DMS 273 (cell line): ENCODE data around the gene PLPP2.

Experiments used
- DNase-seq: peaks from one replicate; lab custom pipeline; 2025; ENCODE audit not compliant: unreplicated experiment; lab: John Stamatoyannopoulos, UW

The PLPP2 gene

DNA sequence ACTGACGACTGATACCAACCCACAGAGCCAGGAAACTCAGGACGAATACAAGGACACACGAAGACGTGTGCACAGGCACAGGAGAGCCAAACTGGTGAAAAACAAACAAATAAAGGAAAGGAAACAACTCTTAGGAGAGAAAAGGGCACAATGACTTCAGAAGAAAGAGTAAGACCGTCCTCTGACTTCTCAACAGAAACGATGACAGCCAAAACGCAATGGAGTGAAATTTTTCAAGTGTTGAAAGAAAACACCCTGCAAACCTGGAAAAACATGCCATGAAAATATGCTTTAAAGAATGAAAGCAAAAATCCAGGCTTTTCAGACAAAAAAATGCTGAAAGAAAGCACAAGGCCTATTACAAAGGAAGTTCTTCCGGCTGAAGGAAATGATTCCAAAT is 24.6 kb upstream of the PLPP2 start:
- DNase-seq = no peak

DNA sequence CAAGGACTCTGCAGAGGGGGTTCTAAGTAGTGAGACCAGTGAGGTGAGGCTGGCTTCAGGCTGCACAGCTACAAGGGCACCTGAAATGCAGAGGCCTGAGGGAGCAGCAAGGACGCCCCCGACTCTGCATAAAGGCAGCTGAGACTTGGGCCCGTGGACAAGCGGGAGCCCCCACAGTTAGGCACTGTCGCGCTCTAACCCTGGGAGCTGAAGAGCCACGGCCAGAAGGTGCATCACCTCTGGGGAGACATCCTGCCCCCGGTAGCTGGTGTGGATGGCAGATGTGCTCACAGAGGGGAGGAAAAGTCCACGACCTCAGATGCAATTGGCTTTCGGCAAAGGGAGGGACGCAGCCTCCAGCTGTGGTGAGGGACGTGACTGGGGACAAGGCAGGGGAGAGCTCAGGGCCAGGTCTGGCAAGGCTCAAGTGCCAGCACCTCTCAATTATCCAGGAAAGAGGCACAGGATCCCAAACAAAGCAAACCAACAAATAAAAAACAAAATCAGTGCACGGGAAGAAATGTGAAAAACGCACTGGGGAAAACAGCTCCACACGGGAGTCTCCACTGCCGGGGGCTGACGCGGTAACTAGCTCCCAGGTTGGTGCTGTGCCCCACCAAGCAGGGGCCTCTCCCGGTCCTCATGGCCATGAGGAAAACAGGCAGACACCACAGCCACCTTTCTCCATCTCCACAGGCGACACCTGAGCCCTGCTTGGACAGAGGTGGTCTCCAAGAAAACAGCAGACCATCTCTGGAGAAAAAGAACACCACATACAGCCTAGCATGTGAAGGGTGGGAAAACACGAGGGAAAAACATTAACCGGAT is 23.0 kb upstream of the PLPP2 start:
- no peak for DNase-seq

DNA sequence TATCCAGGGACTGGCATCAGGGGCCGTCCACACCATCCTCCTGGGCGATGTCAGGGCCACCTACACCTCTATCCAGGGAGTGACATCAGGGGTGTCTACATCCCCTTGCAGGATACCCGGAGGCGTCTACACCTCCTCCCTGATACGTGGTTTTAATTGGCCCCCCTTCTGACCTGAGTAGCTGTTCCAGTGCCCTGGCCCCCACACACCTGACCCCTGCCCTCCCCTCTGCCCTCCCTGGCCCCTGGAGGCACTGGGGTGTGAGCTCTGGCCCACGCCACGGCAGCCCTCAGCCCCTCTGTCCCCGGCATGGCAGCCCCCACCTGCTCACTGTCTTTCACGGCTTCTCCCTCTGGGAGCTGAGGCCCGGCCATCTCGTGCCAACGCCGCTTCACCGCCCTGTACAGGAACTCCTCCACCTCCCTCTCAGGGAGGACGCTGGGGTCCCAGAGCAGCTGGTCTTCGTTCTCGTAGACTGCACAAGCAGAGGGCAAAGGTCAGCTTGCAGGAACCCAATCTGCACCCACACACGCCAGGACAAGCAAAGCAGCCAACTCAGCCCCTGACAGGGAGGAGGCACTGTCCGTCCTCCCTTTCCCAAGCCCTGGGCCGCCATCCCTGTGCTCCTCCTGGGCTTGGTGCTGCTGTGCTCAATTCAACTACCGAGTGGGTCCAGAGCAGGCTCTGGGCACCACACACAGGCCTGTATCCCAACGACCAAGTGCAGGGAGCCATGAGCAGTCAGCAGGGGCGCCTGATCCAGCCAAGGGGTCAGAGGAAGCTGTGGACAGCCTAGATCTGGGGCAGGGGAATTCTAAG is 22.2 kb upstream of the PLPP2 start:
- DNase-seq = no peak

DNA sequence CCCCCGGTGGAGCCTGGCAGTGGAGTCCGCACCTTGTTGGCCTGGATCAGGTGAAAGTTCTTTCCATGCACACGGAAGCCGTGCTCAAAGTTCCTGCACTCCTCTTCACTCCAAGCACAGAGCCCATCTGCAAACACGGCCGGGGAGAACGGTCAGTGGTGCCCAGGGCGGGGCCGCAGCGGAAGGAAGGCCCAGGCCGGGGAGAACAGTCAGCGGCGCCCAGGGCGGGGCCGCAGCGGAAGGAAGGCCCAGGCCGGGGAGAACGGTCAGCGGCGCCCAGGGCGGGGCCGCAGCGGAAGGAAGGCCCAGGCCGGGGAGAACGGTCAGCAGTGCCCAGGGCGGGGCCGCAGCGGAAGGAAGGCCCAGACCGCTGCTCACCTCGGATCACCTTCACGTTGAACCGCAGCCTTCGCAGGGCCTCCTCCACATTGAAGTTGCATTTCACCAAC is 20.6 kb upstream of the PLPP2 start:
- DNase-seq = no peak

DNA sequence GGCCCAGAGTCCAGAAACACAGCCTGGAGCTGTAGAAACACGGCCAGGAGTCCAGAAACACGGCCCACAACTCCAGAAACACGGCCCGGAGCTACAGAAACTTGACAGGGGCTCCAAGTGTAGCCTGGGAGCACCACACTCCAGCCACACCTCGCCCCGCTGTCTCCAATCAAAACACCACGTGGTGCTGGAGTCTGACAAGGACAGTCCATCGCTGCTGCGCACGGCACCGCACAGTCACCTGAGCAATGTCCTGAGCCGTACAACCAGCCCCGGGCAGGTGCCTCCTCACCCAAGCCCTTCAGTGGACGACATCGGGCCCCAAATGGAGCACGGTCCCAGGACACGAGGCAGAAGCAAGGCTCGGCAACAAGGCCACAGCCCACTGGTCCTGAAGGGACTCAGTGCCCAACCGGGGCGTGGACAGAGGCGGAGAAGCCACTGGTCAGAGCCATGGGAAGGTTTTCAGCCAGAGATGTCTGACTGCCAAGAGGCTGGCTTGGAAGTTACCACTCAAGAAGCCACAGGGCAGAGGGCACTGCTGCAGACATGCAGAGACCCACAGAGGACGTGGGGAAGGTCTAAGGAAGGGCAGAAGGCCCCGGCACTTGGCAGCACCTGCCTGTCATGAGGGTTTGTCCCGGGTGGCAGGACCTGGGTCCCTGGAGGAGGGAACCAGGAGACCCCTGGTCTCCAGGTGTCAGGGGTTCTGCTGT is 19.7 kb upstream of the PLPP2 start:
- no peak for DNase-seq

DNA sequence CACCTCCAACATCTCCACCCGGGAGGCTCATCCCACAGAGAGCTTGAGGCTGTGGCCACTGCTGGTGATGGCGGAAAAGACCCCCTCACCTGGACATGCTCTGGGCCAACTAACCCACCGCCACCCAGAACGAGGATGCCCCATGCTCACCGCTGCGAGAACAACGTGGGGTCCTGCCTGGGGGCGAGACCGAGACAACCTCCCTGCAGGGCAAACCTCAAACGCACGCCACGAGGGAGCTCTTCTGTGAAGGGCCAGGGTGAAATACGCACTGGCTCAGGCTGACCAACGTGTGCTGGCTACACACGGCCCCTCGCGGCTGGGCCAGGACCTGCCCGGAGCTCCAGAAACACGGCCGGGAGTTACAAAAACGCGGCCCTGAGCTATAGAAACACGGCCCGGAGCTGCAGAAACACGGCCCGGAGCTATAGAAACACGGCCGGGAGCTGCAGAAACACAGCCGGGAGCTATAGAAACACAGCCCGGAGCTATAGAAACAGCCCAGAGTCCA is 19.0 kb upstream of the PLPP2 start:
- DNase-seq = no peak

DNA sequence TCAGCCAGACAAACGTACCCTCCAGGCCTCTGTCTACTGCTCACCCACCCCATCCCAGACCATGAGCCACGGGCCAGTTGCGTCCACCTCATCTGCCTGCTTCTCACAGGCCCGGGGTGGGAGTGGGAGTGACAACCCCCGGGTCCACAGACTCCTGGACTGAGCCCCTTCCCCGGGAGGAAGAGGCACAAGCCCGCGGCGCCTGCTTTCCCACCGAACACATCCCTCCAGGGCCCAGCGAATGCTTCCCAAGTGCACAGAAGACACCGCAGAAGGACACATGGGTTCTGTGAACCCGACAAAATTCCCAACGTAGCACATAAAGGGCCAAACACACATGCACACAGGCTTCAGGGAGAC is 18.0 kb upstream of the PLPP2 start:
- no peak for DNase-seq

DNA sequence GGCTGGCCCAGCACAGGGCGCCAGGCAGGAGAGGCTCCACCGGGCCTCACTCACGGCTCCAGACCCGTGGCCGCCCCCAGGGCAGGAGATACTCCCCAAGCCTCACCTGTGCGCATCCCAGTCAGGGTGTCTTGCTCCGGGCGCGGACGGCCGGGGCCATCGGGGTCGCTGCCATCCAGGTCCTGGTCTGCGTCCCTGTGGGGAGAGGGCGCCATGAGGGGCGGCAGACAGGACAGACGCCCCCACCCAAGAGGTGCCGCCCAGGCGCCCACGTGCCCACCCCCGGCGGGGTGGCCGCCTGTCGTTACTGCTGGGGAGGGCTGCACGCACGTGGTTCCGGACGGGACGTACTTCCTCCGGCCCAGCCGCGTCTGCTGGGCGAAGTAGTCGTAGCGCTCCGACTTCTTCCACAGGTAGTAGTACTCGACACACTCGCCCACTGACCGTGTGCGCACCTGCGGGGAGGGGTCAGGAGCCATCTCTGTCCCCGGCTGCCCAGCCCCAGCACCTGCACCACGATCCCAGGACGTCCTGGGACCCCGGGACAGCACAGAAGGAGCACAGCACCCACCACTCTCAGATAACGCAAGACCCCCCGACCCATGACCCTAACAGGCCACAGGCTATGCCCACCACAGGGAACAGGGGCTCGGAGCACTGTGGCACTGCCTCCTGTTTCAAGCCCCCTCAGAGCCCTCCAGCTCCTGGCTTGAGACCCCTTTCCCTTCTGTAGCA is 17.4 kb upstream of the PLPP2 start:
- no peak for DNase-seq

DNA sequence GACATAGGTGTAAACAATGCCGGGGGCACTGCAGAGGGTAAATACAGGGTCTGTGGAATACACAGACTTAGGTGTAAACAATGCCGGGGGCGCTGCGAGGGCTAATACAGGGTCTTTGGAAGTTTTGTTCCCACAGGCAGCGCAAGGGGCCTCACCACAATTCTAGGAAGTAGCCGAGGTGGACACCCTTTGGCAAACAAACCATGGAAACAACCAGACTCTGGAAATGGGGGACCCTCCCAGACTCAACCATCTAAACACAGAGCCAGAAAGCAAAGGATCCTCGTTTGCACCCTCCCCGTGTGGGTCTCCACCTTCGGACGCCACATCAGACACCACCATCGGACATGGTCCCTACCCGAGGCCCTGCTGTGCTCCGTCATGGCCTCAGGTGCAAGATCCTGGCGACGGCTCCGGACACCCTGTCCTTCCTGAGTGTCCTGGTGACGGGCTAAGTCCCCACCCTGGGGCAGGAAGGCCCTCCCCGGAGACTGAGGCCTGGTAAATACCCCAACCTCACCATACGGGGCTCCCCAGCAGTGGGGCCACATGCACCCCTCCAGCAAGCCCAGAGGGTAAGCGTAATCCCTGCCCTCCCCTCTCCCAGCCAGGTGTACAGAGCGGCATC is 16.7 kb upstream of the PLPP2 start:
- DNase-seq = no peak

DNA sequence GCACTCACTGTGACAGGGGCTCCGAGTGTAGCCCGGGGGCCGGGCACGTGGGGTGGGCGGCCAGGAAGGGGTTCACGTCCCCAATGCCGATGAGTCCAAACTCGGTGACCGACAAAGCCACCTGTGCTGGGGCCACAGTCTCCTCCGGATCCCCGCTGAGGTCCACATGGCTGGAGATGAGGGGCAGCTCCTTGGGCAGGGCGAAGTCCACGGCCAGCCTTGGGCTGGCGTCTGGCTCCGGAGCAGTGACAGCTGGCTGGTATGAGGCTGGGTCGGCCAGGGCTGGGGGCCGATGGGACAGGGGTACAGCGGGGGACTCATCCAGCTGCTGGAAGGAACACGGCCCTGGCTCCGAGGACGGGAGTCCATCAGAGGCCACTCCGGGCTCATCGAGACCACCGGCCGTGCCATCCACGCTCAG is 15.9 kb upstream of the PLPP2 start:
- no peak for DNase-seq

DNA sequence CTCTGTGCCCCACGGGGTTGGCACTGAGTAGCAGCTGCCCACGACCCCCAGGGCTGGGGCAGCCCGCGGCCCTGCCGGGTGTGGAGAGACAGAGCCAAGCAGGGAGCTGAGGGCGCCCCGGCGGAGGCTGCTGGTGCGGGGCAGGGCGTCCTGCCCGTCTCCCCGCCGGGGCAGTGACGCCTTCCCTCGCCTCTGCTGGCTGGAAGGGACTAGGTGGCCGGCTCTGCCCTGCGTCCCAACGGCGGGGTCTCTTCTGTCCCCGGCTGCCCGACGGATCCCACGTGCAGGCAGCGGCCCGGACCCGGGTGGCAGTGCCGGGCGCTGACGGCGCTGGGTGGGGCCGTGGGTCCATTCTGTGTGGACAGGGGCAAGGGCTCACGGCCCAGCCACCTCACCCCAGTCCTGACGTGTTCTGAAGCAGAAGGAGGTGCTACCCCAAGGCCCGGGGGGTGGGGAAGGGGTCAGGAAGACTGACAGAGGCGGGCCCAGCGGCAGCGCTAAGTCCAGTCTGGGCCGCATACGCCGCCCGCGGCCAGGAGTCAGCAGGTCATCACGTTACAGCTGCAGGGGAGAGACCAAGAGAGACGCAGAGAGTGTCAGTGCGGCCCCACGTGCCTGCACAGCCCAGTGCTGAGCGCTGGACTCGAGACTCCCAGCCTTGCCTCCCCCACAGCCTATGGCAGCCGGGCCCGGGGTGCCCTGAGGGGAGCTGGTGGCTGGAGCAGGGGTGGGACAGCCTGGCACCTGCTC is 15.1 kb upstream of the PLPP2 start:
- no peak for DNase-seq

DNA sequence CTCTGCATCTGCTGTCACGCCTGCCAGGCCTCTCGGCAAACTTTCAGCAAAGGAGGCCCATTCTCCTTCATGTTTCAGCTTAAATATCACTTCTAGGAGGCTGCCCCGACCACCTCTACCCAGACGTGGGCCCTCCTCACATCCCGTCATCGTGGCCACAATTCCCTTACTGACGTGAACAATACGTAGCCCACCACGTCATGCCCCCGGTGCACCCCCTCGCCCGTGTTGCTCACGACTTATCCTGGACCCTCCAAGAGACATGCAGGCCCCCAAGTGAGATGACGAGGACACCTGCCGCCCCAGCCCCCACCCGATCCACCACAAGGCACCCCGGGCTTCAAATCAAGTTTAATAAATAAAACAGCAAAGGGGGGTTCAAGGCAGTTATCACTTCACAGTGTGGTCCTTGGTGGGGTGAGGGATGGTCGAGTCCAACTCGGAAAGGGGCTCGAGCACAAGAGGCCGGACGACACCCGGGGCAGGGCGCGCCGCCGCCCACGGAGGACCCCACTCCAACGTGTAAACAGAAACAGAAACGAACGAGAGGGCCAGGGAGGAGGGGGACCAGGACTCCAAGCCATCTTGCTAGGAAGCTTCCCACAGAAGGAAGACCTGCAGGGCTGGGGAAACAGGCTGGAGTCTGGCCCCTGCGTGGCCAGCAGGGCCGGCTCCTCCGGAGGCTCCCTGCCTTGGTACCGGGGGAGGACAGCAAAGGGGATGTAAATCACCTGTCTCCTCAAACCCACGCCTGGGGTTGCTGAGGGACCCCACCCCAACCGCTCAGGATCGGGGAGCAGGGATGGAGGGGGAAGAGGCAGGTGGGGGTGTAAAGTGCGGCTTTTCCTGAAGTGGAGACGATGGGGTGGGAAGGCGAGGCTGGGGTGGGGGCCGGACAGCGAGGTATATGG is 14.3 kb upstream of the PLPP2 start:
- no peak for DNase-seq

DNA sequence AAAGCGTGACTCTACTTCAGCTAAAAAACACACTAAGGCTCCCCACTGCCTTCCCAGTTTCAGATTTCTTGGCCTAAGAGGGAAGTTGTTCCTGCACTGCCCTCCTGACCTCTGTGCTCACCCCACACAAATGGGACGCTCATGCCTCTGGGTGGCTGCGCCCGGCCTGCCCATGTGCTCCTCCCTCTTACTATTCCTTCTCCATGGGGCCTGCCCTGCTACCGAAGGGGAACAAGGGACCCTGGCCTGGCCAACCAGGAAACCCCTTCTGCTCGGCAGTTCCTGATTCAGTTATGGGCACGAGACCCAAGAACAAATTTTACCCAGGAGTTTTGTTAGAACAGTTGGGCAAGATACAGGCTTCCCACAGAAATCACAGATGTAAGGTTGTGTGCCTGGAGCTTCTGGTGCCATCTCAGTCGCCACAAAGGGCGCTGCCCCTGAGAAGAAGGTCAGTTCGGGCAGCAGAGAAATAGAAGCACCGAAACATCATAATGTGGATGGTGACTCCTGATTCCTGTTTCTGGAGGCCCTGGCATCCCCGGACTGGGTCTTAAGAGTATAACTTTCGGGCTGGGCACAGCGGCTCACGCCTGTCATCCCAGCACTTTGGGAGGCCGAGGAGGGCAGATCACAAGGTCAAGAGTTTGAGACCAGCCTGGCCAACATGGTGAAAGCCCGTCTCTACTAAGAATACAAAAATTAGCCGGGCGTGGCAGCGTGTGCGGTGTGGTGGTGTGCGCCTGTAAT is 5.4 kb upstream of the PLPP2 start:
- no peak for DNase-seq

DNA sequence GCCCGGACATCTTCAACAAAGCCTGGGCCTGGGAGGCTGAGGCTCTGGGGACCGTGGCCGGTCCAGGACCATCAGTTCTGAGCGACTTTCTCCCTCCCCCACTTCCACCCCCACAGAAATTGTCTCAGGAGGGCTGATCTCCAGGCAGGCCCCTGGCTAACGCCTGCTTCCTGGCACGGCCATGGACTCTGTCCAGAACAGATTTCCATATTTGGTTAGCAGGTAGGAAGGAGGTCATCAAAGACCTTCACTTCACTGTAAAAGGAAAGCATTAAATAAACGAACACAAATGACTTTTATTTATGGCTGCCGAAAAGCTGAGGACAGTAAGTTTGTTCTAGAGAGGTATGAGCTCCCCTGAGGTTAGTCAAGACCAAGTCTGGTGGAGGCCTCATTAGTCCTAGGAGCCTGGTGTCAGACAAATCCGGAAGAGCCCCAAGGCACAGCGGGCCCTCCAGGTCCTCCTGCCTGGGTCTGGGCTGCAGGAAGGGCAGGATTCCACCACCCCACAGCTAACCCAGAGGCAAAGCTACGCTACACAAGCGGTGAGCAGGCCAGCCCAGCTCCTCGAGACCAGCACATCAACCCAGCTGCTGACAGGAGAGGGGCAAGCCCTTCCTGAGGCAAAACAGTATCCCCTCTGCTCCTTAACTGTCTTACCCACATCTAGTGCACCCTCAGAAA is 4.6 kb upstream of the PLPP2 start:
- DNase-seq = no peak

DNA sequence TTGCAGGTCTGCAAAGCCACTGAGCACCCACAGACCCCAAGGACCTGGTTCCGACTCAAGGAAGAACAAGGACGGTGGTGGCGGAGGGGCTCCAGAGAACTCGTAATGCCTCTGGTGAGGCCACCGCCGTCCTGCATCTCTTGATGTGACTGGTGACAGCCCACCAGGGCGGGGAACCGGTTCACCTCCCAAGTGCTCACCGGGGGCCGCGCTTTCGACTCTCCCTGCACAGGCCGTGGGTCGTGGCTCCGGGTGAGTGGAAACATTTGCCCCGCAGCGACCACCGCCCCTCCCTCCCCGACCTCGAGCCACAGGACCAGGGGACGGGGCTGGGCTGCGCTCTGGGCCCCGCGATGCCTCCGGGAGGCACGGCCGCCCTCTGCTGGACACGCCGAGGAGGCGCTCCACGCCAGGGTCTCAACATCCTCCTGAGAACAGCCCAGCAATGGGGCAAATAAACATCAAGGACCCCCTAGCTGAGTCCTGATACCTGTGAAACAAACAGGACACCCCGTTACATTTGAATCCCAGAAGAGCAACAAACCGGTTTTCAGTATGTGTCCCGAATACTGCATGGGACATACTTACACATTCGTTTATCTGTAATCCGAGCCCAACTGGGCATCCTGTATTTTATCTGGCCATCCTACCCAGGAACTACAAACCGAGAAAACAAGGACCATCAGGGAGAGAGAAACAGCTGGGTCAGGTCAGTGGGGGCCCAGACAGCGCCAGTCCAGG is 3.9 kb upstream of the PLPP2 start:
- peak; percentile 73 for DNase-seq

DNA sequence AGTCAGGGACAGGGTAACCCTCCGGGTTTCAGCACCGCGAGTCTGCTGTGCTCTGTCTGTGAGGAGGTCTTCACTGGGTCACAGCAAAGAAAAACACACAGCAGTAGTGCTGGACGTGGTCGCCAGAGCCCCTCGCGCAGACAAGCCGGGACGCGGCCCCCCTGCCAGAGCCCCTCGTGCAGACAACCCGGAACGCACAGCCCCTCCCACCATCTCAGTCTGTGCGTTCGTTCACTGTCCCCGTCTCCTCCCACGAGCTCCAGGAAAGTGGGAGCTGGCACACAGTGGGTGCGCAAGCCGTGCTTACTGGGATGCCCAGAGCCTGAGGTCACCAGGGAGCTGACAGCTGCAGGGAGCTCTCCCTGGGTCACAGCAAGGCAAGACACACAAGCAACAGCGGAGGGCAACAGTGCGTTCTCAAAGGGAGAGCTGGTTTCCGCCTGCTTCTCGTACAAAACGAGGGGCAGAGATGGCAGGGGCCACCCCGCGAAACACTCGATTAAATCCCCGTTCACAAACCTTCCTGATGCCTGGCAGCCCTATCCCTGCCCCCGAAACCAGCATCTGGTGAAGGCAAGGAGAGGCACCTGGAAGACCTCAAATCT is 3.2 kb upstream of the PLPP2 start:
- DNase-seq = no peak
